HG03565 (cell line): Measurements from ENCODE around the gene ZNF277.
"Not testable (repeated sequence)": the region's sequence is repeated elsewhere in the genome, so short reads cannot be mapped to it uniquely, and the experiment has no call there.

Source experiments
- ATAC-seq: cut with Tn5 transposase; IDR thresholded peaks from one replicate; pipeline ENCODE4 v1.9.1; 2021; ENCODE audit warnings: mild to moderate bottlenecking, moderate library complexity; ENCODE audit not compliant: unreplicated experiment

ZNF277 gene

DNA sequence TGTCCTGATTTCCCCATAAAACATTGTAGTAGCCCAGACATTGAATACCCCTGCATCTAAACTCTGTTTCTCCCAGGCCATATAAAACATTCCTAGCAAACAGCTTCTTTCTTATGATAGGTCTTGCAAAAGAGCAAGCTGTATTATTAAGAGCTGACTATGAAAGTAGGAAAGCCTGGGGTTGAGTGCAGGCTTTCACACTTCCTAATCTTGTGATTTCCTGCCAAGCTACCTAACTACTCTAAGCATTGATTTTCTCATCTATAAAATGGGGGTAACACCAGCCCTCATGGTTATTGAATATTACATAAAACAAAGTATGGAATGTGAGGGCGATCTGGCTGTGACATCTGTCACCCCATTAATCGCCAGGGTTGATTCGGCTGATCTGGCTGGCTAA is 81.8 kb downstream of the ZNF277 start:
- no peak for ATAC-seq

- no peak for ATAC-seq
These were observed 83.6 kb downstream of the ZNF277 start for GRCh38 chr7:112290065-112290464.

GRCh38 chr7:112292162-112292561 is 85.7 kb downstream of the ZNF277 start:
- no peak for ATAC-seq

DNA sequence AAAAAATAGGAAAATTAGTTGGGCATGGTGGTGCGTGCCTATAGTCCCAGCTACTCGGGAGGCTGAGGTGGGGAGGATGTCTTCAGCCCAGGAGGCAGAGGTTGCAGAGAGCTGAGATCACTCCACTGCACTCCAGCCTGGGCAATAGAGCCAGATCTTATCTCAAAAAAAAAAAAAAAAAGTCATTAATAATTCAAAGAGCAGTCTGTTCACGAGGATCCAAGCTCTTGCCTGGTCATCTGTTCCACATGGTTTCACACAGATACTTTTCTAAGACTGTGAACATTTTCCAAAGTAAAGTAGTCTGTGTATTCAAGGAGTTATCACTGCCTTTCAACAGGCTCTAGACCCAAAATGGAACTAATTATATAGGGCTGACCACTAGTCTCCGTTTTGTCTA is 86.9 kb downstream of the ZNF277 start:
- no peak for ATAC-seq

DNA sequence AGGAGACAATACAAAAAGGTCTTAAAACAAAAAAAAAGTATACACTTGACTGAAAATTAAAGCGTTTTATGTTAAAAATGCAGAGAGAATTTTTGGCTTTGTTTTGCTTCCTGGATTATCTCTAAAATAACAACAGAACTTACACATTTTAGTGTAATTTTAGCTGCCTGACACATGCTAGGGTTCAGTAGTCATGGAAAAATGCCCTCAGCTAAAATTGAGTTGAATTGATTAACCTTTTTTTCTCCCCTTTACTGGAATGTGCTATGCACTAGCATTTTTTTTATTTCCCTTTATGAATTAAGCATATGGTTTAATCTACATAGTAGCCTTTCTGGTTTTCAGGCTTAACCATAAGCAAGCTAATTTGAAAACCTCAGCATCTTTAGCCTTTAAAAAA is 89.9 kb downstream of the ZNF277 start:
- ATAC-seq = no peak

DNA sequence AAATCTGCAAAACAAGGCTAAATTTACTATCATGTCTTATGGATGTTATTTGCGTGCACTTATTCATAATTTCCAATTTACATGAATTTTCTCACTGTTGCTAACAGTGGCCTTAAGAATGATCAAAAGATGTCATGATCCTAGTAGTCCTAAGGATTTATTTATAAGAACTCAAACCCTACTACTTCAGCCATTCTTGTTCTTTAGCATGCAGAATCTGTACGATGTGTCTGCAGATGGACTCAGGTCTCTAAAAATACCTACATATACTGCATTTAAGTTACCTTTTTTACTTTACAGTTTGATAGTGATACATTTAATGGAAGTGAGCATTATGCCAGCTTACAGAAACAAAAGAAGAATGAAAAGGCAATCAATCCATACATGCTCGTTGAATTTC is 91.2 kb downstream of the ZNF277 start:
- no peak for ATAC-seq

DNA sequence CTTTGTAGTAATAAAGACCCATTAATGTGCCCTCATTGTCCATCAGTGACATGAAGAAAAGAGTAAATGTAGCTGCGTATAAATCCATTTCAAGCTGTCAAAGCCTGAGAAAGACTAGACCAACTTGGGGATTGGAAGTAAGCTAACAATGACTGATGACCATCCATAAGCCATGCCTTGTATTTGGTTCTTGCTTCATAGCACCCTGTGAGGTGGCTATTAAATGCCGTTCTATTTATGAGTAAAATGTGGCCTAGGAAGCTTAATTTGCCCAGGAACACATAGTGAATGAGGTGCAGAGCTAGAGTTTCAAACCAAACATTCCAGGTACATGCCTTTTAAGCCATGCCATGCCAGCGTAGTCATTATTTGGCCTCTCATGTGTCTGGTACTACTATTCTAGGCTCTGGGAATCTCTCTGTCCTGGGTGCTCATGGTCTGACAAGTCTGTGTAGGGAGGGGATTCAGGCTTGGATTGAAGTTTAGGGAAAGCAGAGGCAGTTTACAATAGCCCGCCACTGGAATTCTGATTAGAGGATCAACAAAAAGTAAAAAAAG is 92.1 kb downstream of the ZNF277 start:
- ATAC-seq = no peak

- no peak for ATAC-seq
These were observed 93.6 kb downstream of the ZNF277 start for GRCh38 chr7:112300072-112300471.

DNA sequence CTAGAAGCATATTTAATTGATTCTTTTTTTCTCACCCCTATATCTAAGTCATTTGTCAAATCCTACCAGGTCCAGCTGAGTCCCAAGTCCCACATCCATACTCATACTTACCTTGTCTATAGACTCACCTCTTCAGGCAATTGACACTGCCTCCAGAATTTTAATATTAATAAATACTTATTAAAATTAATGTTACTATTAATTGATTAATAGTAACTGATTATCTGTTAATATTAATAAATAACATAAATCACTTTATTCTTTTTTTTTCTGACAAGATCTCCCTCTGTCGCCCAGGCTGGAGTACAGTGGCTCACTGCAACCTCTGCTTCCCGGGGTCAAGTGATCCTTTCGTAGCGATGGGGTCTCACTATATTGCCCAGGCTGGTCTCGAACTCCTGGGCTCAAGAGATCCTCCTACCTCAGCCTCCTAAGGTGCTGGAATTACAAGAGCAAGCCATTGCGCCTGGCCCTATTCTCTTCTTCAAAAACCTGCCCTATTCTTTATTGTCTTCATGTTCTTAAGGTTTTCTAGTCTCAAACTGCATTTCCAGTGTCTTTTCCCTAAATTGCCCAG is 94.4 kb downstream of the ZNF277 start:
- no peak for ATAC-seq

DNA sequence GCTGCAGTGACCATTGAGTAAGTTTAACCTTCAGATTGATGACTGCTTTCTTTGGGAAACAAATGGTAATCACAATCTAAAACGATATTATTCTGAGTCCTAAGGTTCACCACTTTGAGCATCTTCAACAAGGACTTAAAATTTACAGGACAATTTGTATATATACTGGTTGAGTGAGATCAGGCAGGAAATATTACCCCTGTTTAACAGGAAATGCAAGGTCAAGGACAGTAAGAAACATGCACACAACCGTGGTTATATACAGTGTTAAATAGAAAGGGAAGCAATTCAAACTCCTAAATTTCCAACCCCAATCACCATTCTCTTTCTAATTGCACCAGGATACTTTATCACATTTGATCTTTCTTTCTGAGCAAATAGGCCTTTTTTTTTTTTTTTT is 96.1 kb downstream of the ZNF277 start:
- ATAC-seq = no peak

DNA sequence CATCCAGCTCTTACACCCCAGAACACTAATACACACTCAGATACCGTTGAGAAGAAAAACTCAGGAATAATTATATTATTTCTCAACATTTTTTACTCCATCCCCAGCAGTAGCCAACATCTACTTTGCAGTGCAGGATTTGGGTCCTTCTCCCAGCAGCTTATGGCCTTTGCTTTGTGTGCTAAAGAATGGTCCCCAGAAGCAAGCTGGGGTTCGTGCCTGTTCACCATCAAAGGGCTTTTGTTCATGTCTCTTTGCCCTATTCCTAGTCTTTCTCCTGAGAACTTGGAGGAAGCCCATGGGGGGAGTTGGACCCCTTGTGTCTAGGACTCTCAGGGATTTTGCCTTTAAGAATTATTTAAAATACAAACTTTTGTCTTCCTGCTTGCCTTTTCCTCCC is 100.4 kb downstream of the ZNF277 start:
- no peak for ATAC-seq

DNA sequence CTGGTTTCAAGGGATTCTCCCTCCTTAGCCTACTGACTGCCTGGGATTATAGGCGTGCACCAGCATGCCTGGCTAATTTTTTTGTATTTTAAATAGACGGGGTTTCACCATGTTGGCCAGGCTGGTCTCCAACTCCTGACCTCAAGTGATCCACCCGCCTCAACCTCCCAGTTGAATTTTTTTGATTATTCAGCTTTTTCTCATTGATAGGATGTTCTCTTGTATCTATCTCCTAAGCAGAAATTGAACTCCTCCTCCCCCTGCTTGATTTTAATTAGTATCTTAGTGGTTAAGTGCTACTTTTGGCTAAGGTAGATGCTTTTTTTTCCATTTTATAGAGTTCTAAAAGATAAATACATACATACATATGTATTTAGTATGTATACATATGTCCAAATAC is 101.0 kb downstream of the ZNF277 start:
- ATAC-seq = no peak

DNA sequence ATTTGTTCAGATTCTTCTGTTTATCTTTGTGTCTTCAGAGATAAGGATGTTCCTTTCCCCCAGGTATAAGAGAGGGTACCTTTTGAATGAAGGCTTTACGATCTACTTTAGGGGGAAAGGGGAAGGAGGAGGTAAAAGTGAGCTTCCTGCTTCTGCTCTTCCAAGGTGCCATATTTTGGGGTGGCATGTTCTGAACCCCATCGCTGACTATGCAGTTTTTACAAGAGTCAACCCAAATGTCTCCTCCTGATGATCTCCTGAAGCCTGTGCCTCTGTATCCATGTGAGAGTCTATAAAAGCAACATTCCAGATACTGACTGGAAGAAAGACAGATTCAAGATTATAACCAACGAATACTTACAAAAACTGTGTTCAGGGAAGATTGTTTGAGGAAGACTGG is 102.5 kb downstream of the ZNF277 start:
- ATAC-seq = no peak

DNA sequence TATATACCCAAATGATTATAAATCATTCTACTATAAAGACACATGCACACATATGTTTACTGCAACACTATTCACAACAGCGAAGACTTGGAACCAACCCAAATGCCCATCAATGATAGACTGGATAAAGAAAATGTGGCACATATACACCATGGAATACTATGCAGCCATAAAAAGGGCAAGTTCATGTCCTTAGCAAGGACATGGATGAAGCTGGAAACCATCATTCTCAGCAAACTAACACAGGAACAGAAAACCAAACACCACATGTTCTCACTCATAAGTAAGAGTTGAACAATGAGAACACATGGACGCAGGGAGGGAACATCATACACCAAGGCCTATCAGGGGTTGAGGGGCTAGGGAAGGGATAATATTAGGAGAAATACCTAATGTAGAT is 110.3 kb downstream of the ZNF277 start:
- ATAC-seq = not testable (repeated sequence)

DNA sequence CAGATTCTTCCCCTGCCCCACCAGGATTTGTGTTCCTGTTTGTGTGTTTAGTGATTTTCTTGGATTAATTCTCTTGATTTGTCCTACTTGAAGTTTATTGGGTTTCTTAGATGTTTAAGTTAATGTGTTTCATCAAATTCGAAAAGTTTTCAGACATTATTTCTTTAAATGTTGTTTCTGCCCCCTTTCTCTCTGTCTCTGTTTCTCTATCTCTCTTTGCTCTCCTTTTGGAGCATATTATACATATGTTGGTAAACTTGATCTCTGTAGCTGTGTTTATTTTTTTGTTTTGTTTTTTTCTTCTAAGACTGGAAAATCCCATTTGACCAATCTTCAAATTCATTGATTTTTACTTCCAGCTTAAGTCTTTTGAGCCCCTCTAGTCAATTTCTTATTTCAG is 115.6 kb downstream of the ZNF277 start:
- ATAC-seq = no peak

GRCh38 chr7:112327566-112327965 is 121.1 kb downstream of the ZNF277 start:
- ATAC-seq = no peak

- ATAC-seq = no peak
These were observed 125.0 kb downstream of the ZNF277 start for GRCh38 chr7:112331492-112331891.

DNA sequence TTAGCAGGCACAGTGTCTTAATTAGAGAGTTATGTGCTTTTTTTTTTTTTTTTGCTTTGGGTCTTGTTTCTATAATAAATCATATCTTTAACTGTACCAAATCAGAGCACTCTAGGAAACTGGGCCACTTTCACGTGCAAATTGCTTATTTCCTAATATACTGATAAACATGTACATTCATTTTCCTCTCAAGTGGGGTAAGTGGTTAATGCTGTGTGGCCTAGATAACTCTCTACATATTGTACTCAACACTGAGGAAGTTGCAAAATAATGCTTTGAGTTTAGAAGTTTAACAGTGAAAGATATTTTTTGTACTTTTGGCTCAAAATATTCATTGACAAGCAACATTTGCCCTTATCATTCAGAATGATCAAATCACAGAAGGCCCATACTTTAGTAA is 127.9 kb downstream of the ZNF277 start:
- no peak for ATAC-seq

DNA sequence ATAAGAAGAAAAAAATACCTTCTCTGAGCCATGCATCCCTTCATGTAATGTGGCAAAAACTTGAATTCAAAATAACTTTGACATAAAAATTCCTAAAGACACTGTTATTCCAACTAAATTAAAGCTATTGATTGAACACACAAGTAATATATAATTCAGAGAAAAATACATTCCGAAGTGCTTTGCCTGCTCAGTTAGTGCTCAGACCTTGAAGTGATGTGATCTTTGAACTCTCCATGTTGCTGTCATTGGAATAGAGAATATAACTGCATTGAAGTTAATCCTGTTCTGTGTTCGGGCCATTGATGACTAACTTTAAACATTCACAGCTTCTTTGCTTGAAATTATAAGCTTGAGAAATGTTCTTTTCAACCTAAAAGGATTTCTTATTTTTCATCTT is 129.8 kb downstream of the ZNF277 start:
- ATAC-seq = no peak

DNA sequence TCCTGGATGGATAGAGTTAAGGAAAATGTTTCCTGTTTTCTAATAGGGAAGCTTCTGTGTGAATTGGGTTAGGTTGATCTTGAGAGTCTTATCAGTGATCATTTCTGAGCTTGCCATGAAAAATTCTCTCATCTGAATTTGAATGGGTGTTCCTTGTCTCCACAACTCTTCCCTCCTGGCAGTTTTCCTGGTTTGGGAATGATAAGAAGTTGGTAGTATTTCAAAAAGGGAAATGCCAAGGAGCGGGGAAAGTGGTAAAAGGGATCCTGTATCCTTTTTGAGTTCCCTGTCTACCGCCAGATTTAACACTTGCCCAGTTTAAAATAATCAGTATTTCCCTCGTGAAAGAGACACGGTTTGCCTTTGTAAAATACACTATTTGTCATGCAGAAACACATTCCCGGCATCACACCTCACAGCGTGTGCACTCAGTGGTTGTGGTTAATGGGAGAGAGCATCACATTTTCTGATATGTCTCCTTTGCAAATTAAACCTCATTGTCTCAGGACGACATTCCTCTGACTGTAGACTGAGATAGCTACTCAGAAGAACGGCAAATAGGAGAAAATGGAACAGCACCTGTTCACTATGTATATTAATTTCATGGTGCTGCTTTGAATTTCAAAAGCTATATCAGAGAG is 130.6 kb downstream of the ZNF277 start:
- ATAC-seq = no peak

GRCh38 chr7:112337892-112338291 is 131.4 kb downstream of the ZNF277 start:
- ATAC-seq = no peak

GRCh38 chr7:112338786-112339185 is 132.3 kb downstream of the ZNF277 start:
- ATAC-seq = no peak

DNA sequence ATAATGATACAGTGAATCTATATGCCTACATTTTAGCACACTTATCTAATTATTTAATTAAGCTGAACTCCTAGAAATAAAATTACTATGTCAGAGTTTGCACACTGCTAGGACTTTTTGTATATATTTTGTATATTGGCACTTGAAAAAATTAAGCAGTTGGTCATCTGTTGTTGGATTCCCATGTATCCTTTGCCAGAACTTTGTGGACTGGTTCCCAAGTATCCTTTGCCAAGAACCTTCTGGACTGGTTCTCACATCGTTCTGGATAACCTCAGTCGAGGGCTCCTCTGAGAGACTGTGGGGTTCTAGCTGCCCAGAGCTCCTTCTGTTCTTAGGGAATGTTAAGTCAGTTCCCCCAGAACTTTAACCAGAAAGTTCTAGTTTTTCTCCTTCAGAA is 135.0 kb downstream of the ZNF277 start:
- no peak for ATAC-seq
